Stimulated activated CD8-positive, alpha-beta memory T cell treated with anti-CD3 and anti-CD28 coated beads, Interleukin-4, amount 100 ng/mL, for 48 hours (primary cell): ENCODE measurements around the gene RPS16.
A peak's percentile ranks its signal among the peaks of the same experiment; 100 is the strongest.

Experiments
- DNase-seq: peaks from one replicate; pipeline ENCODE4 v3.0.0-alpha.2; 2020

Gene RPS16

GRCh38 chr19:39448271-39448670, 12.5 kb upstream of the RPS16 start:
- peak; percentile 52 for DNase-seq

DNA sequence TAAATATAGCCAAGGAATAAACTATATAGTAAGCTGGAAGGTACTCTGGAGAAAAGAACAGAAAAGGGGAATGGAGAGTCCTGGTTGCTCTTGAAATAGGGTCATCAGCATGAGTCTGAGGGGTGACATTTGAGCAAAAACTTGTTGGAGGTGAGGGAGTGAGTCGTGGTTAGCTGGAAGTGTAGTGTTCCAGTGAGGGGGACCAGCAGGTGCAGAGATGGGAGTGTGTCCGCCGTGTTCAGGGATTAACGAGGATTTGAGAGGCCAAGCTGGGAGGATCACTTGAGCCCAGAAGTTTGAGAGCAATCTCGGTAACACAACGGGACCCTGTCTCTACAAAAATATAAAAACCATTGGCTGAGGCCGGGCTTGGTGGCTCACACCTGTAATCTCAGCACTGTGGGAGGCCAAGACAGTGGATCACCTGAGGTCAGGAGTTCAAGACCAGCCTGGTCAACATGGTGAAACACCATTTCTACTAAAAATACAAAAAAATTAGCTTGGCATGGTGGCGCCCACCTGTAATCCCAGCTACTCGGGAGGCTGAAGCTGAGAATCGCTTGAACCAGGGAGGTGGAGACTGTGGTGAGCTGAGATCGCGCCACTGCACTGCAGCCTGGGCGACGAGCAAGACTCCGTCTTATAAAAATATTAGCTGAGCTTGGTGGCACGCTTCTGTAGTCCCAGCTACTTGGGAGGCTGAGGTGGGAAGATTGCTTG, 10.8 kb upstream of the RPS16 start:
- DNase-seq = no peak

DNA sequence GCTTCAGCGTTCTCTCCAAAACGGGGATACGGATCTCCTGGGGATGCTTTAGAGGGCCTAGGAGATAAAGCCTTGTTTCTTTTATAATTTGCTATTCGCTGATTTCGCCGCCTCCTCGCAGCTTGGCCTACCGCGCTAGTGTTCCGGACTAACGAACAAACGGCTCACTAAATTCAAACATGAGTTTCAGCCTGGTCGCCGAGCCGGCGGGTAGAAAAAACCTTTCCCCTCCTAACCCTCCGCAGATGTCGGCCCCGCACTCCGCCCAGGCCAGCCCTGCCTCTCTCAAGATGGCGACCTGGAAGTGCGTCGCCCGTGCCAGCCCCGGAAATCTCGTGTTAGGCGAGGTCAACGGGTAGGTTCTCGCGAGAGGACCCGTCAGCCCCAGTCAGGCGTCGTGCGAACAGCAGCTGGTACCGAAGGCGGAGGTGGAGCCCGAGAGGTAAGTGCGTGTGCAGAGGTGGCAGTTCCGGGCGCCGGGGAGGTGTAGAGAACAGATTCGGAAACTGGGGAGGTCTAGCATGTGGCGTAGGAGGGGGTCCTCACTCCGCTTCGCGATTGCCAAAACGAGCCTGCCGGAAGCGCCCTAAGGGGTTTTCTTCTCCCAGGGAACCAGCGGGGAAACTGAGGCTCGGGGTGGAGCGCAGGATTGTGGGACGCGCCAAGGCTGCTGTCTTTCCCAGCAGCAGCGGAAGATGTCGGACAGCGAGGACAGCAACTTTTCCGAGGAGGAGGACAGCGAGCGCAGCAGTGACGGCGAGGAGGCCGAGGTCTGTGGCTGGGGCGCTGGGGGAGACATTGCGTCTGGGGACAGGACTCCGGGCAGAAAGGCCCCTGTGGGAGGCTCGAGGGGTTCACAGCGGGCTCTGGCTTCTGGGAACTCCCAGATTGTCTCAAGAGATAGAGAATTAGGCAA, 9.7 kb upstream of the RPS16 start, which contains the start of gene SUPT5H:
TSS of gene SUPT5H (plus strand) at position 387 of the 916 bp plus-strand sequence. CDS start at position 696, 309 bp downstream.
- peak; percentile 97 for DNase-seq

- DNase-seq = no peak
Observed at GRCh38 chr19:39444598-39445195, 8.9 kb upstream of the RPS16 start.

DNA sequence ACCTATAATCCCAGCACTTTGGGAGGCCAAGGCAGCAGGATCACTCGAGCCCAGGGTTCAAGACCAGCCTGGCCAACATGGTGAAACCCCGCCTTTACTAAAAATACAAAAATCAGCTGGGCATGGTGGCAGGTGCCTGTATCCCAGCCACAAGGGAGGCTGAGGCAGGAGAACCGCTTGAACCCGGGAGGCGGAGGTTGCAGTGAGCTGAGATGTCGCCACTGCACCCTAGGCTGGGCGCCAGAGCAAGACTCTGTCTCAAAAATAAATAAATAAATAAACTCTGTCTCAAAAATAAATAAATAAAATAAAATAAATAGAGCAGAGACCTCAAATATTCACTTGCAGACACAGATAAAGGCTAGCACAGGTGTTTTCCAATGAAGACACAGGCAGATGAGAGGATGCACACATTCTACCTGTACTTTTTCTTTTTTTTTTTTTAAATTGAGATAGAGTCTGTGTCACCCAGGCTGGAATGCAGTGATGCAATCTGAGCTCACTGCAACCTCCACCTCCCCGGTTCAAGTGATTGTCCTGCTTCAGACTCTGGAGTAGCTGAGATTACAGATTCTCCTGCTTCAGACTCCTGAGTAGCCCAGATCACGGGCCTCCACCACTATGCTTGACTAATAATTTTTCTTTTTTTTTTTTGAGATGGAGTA, 2.7 kb upstream of the RPS16 start:
- no peak for DNase-seq

DNA sequence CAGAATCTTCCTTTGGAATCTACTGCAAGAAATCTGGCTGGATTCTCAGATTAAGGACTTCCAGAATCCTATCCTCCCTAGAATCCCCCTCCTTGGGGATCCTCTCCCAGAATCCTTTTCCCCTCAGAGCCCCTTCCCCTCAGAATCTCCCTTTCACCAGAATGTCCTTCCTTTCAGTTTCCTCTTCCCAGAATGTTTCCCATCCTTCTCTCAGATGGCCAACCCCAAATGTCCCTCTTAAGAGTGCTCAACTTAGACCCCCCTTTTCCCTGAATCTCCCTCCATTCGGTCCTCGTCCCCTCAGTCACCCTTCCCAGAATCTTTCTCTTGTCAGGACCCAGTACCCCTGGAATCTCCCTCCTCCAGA, 584 bp upstream of the RPS16 start:
- no peak for DNase-seq

DNA sequence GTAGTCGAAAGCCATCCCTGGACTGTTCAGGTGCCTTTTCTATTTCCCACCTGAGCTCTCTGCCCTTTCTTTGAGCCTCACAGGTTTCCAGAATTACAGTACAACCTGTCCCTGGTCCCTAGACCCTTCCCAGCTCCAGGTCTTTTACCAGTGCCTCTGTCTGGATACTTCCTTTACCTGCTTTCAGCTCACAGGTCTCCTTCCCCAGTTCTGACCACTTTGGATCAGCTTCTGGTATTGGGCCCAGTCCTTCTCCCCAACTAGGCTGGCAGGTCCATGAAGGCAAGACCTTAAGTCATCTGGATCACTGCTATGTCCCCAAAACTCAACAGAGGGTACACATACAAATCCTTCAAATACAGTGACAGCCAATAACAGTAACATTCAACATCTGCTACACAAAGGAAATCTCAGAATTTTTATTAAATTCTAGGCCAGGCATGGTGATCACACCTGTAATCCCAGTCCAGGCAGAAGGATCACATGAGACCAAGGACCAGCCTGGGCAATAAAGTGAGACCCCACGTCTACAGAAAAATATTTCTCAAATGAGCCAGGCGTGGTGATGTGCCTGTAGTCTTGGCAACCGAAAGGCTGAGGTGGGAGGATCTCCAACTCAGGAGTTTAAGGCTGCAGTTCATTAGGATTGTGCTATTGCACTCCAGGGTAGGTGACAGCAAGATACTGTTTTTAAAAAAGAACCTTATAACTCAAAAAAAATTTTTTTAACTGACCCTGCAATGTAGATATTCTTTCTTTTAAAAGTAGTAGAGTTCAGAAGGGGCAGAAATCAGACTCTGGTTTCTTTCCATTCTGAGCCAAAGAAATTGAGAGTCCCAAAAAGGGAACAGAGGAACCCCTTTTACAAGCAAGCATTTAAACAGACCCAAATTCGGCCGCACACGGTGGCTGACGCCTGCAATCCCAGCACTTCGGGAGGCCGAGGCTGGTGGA, 1.3 kb downstream of the RPS16 start:
- no peak for DNase-seq

DNA sequence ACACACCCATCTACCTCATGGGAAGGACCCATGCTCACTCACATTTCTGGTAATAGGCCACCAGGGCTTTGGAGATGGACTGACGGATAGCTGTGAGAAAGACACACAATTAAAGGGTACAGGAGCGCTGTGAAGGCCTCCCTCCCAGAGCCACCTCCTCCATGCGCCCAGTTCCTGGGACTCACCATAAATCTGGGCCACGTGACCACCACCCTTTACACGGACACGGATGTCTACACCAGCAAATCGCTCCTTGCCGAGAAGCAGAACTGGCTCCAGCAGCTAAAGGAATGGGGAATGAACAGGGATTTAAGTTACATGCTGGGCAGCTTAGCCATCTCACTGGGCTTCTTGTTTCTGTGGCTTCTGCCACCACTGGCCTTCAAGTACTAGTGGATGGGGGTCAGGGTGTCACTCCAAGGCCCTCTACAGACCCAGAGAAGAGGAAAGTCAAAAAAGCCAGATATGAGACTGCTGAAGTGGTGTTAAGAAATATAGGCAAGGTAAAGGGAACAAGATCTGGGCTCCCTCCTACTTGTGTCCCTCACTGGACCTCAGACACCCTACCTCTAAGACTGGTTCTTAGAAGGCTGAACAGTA, 2.2 kb downstream of the RPS16 start:
- no peak for DNase-seq

- no peak for DNase-seq
Observed at GRCh38 chr19:39432677-39433025, 3.1 kb downstream of the RPS16 start.

- DNase-seq = peak; percentile 78
Observed at GRCh38 chr19:39430675-39431593, 4.8 kb downstream of the RPS16 start.

GRCh38 chr19:39428283-39429112, 7.3 kb downstream of the RPS16 start:
- no peak for DNase-seq

GRCh38 chr19:39427707-39428106, 8.0 kb downstream of the RPS16 start:
- DNase-seq = no peak

- DNase-seq = no peak
Observed at GRCh38 chr19:39426170-39426569, 9.6 kb downstream of the RPS16 start.

DNA sequence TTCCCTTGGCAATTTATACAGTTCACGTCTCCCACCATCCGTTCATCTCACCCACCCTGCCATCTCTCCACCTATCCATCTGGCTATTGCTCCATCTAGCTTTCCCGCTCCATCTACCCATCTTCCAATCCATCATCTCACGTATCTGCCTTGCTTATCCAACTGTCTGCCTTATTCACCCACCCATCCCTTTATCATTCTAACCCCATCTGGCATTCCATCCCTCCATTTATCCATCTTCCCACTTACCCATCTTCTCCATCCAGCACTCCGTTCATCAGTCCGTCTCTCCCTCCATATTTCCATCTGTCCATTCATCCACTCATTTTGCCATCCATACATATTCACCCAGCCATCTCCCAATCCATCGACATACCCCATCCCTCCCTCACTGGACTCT, 10.0 kb downstream of the RPS16 start:
- DNase-seq = no peak

- DNase-seq = no peak
Observed at GRCh38 chr19:39424934-39425333, 10.8 kb downstream of the RPS16 start.

DNA sequence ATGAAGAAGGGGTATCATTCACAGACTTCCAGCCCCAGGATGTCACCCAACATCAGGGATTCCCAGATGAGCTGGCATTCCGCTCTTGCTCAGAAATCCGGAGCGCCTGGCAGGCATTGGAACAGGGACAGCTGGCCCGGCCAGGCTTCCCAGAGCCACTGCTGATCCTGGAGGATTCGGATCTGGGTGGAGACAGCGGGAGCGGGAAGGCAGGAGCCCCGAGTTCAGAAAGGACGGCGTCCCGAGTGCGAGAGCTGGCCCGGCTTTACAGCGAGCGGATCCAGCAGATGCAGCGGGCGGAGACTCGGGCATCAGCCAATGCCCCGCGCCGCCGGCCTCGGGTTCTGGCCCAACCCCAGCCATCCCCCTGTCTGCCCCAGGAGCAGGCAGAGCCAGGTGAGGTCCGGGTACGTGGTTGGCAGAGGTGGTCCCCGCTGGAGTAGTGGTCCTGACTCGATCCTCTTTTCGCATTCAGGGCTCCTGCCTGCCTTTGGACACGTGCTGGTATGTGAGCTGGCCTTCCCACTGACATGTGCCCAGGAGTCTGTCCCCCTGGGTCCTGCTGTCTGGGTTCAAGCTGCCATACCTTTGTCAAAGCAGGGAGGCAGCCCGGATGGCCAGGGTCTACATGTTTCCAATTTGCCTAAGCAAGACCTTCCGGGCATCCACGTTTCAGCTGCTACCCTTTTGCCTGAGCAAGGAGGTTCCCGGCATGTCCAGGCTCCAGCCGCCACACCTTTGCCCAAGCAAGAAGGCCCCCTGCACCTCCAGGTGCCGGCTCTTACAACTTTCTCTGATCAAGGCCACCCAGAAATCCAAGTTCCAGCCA, 12.3 kb downstream of the RPS16 start:
- DNase-seq = no peak

DNA sequence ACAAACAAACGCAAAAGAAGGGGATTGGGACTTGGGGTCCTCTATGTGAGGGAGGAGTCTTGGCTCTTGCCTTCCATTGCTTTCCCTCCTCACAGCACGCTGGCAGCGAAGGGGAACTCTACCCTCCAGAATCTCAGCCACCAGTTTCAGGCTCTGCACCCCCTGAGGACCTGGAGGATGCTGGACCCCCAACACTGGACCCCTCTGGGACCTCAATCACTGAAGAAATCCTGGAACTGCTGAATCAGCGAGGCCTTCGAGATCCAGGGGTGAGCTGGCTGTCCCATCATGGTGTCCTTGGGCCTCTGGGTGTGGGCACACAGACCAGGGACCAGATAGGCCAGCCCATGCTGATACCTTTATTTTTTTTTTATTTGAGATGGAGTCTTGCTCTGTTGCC, 13.7 kb downstream of the RPS16 start:
- no peak for DNase-seq

GRCh38 chr19:39420769-39421168, 15.0 kb downstream of the RPS16 start:
- no peak for DNase-seq

DNA sequence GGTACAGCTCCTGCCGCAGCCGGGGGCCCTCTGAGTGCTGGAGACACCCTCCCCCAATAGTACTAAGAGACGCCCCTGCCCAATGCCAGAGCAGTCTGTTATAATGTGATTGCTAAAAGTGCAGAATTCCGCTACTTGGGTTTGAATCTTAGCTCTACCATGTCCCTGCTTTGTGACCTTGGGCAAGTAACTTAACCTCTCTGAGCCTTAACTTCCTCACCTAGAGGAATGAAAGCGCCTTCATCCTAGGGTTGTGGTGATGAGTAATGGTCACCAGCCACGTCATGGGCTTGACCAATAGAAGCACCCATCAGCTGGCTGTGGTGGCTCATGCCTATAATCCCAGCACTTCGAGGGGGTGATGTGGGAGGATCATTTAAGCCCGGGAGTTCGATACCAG, 16.7 kb downstream of the RPS16 start:
- DNase-seq = no peak
